A673 (cell line): Measurements from ENCODE around the gene CYBB. TPM values are rescaled to one million over a fixed set of nuclear protein-coding genes. Genes with fewer than 3 reads are reported as not detected.

ENCODE experiments used
- BruUV-seq: library from RNA; stranded (reverse); fragments of 400-500 nt; replicated peaks from 2 replicates; lab custom pipeline; 2021; lab: Mats Ljungman, UMichigan
- CTCF ChIA-PET: fragments of 300-600 bp; sonication (Branson Sonifier 250); formaldehyde crosslinking; loops from one replicate; lab custom pipeline; 2022; ENCODE audit warnings: antibody characterized with exemption; lab: Charles Lee
- POLR2A ChIA-PET: fragments of 300-600 bp; sonication (Branson Sonifier 250); formaldehyde crosslinking; loops from one replicate; lab custom pipeline; 2022; ENCODE audit warnings: antibody characterized with exemption; ENCODE audit not compliant: low non-redundant PET; lab: Charles Lee
- DNase-seq: peaks from one replicate; pipeline ENCODE4 v3.0.0-alpha.2; 2015; ENCODE audit warnings: low spot score
- H3K27ac ChIP-seq: fragments of 200-600 bp; sonication (generic); 2 replicates; pipeline ENCODE4 v1.5.1; 2016; ENCODE audit warnings: mixed run types, low read depth, mild to moderate bottlenecking, mixed read lengths, antibody characterized with exemption, low read length; ENCODE audit not compliant: poor library complexity, severe bottlenecking
- H3K27me3 ChIP-seq: fragments of 200-600 bp; sonication (generic); replicated peaks from 2 replicates; pipeline ENCODE4 v1.6.1; 2017; ENCODE audit warnings: mixed run types, low read depth, mild to moderate bottlenecking, mixed read lengths, antibody characterized with exemption, low read length; ENCODE audit not compliant: insufficient read depth, poor library complexity
- H3K36me3 ChIP-seq: fragments of 200-600 bp; sonication (generic); 2 replicates; pipeline ENCODE4 v1.6.1; 2016; ENCODE audit warnings: mixed run types, mild to moderate bottlenecking, mixed read lengths, antibody characterized with exemption, low read length; ENCODE audit not compliant: insufficient read depth, poor library complexity, severe bottlenecking
- H3K4me1 ChIP-seq: fragments of 200-600 bp; sonication (generic); 2 replicates; pipeline ENCODE4 v1.6.1; 2017; ENCODE audit warnings: mixed run types, mild to moderate bottlenecking, mixed read lengths, antibody characterized with exemption, low read length; ENCODE audit not compliant: insufficient read depth, poor library complexity, severe bottlenecking
- H3K4me3 ChIP-seq: fragments of 200-600 bp; sonication (generic); 2 replicates; pipeline ENCODE4 v1.5.1; 2016; ENCODE audit warnings: low read depth, mixed run types, mild to moderate bottlenecking, mixed read lengths, low read length; ENCODE audit not compliant: poor library complexity, severe bottlenecking
- H3K9me3 ChIP-seq: fragments of 200-600 bp; sonication (generic); 2 replicates; pipeline ENCODE4 v1.6.1; 2016; ENCODE audit warnings: mixed run types, low read depth, mild to moderate bottlenecking, mixed read lengths, antibody characterized with exemption, low read length; ENCODE audit not compliant: poor library complexity, severe bottlenecking
- EZH2 ChIP-seq: fragments of 200-600 bp; sonication (generic); IDR thresholded peaks from 2 replicates; pipeline ENCODE4 v1.6.1; 2017; ENCODE audit warnings: borderline replicate concordance, low read depth, mild to moderate bottlenecking, mixed read lengths, antibody characterized with exemption, low read length; ENCODE audit not compliant: poor library complexity, severe bottlenecking
- intact Hi-C: fragments of 100-400 bp; cut with micrococcal nuclease; formaldehyde crosslinking; loops from one replicate; pipeline ENCODE4 v1.10.0; 2022; ENCODE audit not compliant: unreplicated experiment
- total RNA-seq: library from RNA; stranded (reverse); gene quantifications from 2 replicates; pipeline ENCODE4 v1.2.3, GENCODE V29; 2021
- TF ChIP-seq, protein P1 (sequence below): fragments of 300-800, 200-600 bp; sonication (generic); conservative IDR thresholded peaks from 2 replicates; pipeline ENCODE4 v1.5.1; 2017; ENCODE audit warnings: low read depth, mild to moderate bottlenecking, antibody characterized with exemption, low read length, moderate library complexity, mixed read lengths

CYBB gene
- total RNA-seq, 1 experiment from 2014 or later: not detected

DNA sequence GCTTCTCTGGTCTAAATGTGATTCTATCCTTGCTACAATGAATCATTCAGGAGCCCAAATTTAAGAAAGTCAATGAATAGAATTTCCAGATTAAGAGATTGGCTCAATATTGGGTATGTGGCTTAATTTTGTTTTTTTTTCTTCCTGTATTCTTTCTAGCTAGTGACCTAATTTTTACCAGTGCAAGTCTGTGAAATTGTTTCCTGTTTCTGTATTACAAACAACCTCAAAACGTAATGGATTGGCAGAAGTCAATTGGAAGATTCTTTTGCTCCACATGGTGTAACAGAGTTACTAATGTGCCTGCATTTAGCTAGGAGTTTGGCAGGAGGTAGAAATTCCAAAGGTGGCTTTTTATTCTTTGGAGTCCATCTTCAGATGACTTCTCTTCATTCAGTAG lies 49.9 kb downstream of the CYBB start:
- no TSS peak for BruUV-seq
- Histone ChIP-seq H3K27ac (no peak overlapping the region), H3K36me3 (no peaks in the 10 kb centered on the region), H3K4me1 (no peaks in the 10 kb centered on the region), H3K4me3 (no peak overlapping the region), H3K27me3 (peaks cover 3% of the 10 kb centered on the region), H3K9me3 (no peaks in the 10 kb centered on the region)
- CTCF ChIA-PET: no interaction called here
- TF ChIP-seq EZH2: no peak
- TF ChIP-seq, protein P1, sequence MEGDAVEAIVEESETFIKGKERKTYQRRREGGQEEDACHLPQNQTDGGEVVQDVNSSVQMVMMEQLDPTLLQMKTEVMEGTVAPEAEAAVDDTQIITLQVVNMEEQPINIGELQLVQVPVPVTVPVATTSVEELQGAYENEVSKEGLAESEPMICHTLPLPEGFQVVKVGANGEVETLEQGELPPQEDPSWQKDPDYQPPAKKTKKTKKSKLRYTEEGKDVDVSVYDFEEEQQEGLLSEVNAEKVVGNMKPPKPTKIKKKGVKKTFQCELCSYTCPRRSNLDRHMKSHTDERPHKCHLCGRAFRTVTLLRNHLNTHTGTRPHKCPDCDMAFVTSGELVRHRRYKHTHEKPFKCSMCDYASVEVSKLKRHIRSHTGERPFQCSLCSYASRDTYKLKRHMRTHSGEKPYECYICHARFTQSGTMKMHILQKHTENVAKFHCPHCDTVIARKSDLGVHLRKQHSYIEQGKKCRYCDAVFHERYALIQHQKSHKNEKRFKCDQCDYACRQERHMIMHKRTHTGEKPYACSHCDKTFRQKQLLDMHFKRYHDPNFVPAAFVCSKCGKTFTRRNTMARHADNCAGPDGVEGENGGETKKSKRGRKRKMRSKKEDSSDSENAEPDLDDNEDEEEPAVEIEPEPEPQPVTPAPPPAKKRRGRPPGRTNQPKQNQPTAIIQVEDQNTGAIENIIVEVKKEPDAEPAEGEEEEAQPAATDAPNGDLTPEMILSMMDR: no peak
- intact Hi-C loops: no loop called here
- POLR2A ChIA-PET: no interaction called here
- no peak for DNase-seq

DNA sequence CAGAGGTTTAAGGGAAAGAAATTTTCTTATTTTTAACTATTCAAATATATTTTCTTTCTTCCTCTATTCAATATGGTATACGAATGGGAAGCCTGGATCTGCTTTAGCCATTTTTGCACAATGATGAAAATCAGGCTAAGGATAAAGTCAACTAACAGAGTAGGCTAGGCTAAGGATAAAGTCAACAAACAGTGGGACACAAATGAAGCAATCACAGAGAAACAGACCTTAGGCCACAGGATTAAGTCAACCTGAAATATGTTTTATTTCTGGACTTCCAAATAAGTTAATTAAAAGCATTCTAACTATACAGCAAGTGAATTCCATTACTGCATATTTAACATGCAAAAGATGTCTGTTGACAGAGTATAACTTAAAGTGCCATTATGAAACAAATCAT lies 50.5 kb downstream of the CYBB start:
- intact Hi-C loops: no loop called here
- ChIA-PET POLR2A (no interaction called here), CTCF (no interaction called here)
- Histone ChIP-seq H3K4me1 (no peaks in the 10 kb centered on the region), H3K9me3 (no peaks in the 10 kb centered on the region), H3K27me3 (peaks cover 3% of the 10 kb centered on the region), H3K4me3 (no peak overlapping the region), H3K36me3 (no peaks in the 10 kb centered on the region), H3K27ac (no peak overlapping the region)
- no TSS peak for BruUV-seq
- TF ChIP-seq, protein P1: no peak
- no peak for TF ChIP-seq EZH2
- DNase-seq: no peak

DNA sequence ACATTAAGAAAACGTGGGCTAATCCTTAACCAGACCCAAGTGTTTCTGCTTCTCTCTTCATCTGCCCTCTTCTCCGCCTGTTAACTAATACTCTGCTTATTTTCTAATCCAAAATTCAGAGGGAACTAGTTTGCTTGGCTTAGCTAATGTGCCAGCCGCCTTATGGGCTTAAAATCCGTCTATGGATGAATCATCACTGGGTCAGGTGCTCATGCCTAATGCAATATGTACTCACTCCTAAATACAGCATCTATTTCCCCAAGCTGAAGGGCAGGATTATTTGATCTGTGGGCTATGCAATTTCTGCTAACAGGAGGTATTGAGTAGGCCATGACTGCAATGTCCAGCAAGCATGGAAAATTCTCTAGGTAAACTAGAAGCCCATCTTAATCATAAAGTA lies 55.1 kb downstream of the CYBB start:
- H3K9me3 ChIP-seq: no peaks in the 10 kb centered on the region
- TF ChIP-seq, protein P1: no peak
- no peak for TF ChIP-seq EZH2
- H3K27me3 ChIP-seq: peaks cover 3% of the 10 kb centered on the region
- no peak overlapping the region for H3K4me3 ChIP-seq
- ChIA-PET POLR2A (no interaction called here), CTCF (no interaction called here)
- no peak overlapping the region for H3K27ac ChIP-seq
- H3K4me1 ChIP-seq: no peaks in the 10 kb centered on the region
- BruUV-seq: no TSS peak
- intact Hi-C loops: no loop called here
- DNase-seq: no peak
- no peaks in the 10 kb centered on the region for H3K36me3 ChIP-seq
